HEK293T (cell line): Measurements from ENCODE around the gene INTS15.

Source experiments
- ARNT ChIP-seq: fragments of 450-650 bp; IDR thresholded peaks from 2 replicates; pipeline ENCODE4 v1.6.1; 2017; ENCODE audit warnings: mild to moderate bottlenecking
- BHLHE40 ChIP-seq: fragments of 450-650 bp; IDR thresholded peaks from 2 replicates; pipeline ENCODE4 v1.6.1; 2016; ENCODE audit warnings: mild to moderate bottlenecking, moderate library complexity, borderline replicate concordance
- CTBP1 ChIP-seq: fragments of 450-650 bp; IDR thresholded peaks from 2 replicates; pipeline ENCODE4 v1.6.1; 2016; ENCODE audit warnings: borderline replicate concordance
- ELF4 ChIP-seq: fragments of 450-650 bp; IDR thresholded peaks from 2 replicates; pipeline ENCODE4 v1.6.1; 2017; ENCODE audit warnings: antibody characterized with exemption
- FOXA1 ChIP-seq: fragments of 450-650 bp; IDR thresholded peaks from 2 replicates; pipeline ENCODE4 v1.6.1; 2016; ENCODE audit warnings: mild to moderate bottlenecking
- FOXK2 ChIP-seq: fragments of 450-650 bp; IDR thresholded peaks from 2 replicates; pipeline ENCODE4 v1.6.1; 2016; ENCODE audit warnings: mild to moderate bottlenecking
- FOXM1 ChIP-seq: fragments of 450-650 bp; IDR thresholded peaks from 2 replicates; pipeline ENCODE4 v1.6.1; 2017; ENCODE audit warnings: mild to moderate bottlenecking, borderline replicate concordance
- HDGF ChIP-seq: fragments of 450-650 bp; IDR thresholded peaks from 2 replicates; pipeline ENCODE4 v1.6.1; 2017; ENCODE audit warnings: antibody characterized with exemption, borderline replicate concordance
- L3MBTL2 ChIP-seq: fragments of 450-650 bp; conservative IDR thresholded peaks from 2 replicates; pipeline ENCODE4 v1.6.1; 2016; ENCODE audit warnings: mild to moderate bottlenecking
- LEF1 ChIP-seq: fragments of 450-650 bp; IDR thresholded peaks from 2 replicates; pipeline ENCODE4 v1.6.1; 2017; ENCODE audit warnings: mild to moderate bottlenecking, borderline replicate concordance
- NFRKB ChIP-seq: fragments of 450-650 bp; IDR thresholded peaks from 2 replicates; pipeline ENCODE4 v1.6.1; 2016; ENCODE audit warnings: mild to moderate bottlenecking, moderate library complexity
- SP1 ChIP-seq: fragments of 450-650 bp; IDR thresholded peaks from 2 replicates; pipeline ENCODE4 v1.6.1; 2017
- SUZ12 ChIP-seq: fragments of 450-650 bp; IDR thresholded peaks from 2 replicates; pipeline ENCODE4 v1.6.1; 2016; ENCODE audit warnings: mild to moderate bottlenecking
- TARDBP ChIP-seq: fragments of 450-650 bp; IDR thresholded peaks from 2 replicates; pipeline ENCODE4 v1.6.1; 2016

GRCh38 chr7:6656413-6656812, 66.6 kb downstream of the INTS15 start:
- TF ChIP-seq ARNT (no peak), SUZ12 (no peak), L3MBTL2 (no peak), FOXM1 (no peak), LEF1 (no peak), TARDBP (no peak), FOXK2 (no peak), SP1 (no peak), BHLHE40 (no peak), FOXA1 (no peak), NFRKB (no peak), HDGF (no peak), CTBP1 (no peak), ELF4 (no peak)
